GM23338 (cell line): ENCODE data around the gene HS6ST3. TPM values are rescaled to one million over a fixed set of nuclear protein-coding genes. Genes with fewer than 3 reads are reported as not detected.

Experiments
- ATAC-seq: fragments of 200-7000 bp; cut with Tn5 transposase; 3 replicates; pipeline ENCODE4 v1.9.1; 2020
- DNase-seq: peaks from one replicate; pipeline ENCODE4 v3.0.0-alpha.2; 2015; ENCODE audit warnings: low spot score
- H2AFZ ChIP-seq: fragments of 200-600 bp; sonication (generic); 2 replicates; pipeline ENCODE4 v1.8.0; 2016; ENCODE audit warnings: antibody characterized with exemption, mild to moderate bottlenecking, moderate library complexity
- H3F3A ChIP-seq: fragments of 200-600 bp; sonication (generic); replicated peaks from 2 replicates; pipeline ENCODE4 v1.8.0; 2017; ENCODE audit warnings: antibody characterized with exemption, mixed run types, low read depth
- H3K27ac ChIP-seq: fragments of 200-600 bp; sonication (generic); 2 replicates; pipeline ENCODE4 v1.6.1; 2016; ENCODE audit warnings: low read depth
- H3K27me3 ChIP-seq: fragments of 200-600 bp; sonication (generic); 2 replicates; pipeline ENCODE4 v1.8.0; 2016; ENCODE audit warnings: mild to moderate bottlenecking, mixed run types, moderate library complexity; ENCODE audit not compliant: insufficient read depth
- H3K36me3 ChIP-seq: fragments of 200-600 bp; sonication (generic); 2 replicates; pipeline ENCODE4 v1.8.0; 2016; ENCODE audit warnings: mild to moderate bottlenecking; ENCODE audit not compliant: insufficient read depth
- H3K4me1 ChIP-seq: fragments of 200-600 bp; sonication (generic); 2 replicates; pipeline ENCODE4 v1.8.0; 2016; ENCODE audit warnings: mild to moderate bottlenecking, moderate library complexity; ENCODE audit not compliant: insufficient read depth
- H3K4me2 ChIP-seq: fragments of 200-600 bp; sonication (generic); 2 replicates; pipeline ENCODE4 v1.7.1; 2017; ENCODE audit warnings: mixed run types
- H3K4me3 ChIP-seq: fragments of 200-600 bp; sonication (generic); 2 replicates; pipeline ENCODE4 v1.6.1; 2016; ENCODE audit warnings: mixed run types
- H3K79me2 ChIP-seq: fragments of 200-600 bp; sonication (generic); replicated peaks from 2 replicates; pipeline ENCODE4 v1.8.0; 2017; ENCODE audit warnings: mild to moderate bottlenecking; ENCODE audit not compliant: insufficient read depth
- H3K9me2 ChIP-seq: fragments of 200-600 bp; sonication (generic); 2 replicates; pipeline ENCODE4 v1.8.0; 2017; ENCODE audit not compliant: insufficient read depth
- H4K20me1 ChIP-seq: fragments of 200-600 bp; sonication (generic); replicated peaks from 2 replicates; pipeline ENCODE4 v1.8.0; 2017; ENCODE audit warnings: mild to moderate bottlenecking; ENCODE audit not compliant: insufficient read depth
- H3K27ac Mint-ChIP-seq: 2 replicates; pipeline ENCODE4 v1.8.0; 2020; ENCODE audit warnings: inconsistent platforms, mild to moderate bottlenecking, moderate library complexity, mixed read lengths
- H3K27me3 Mint-ChIP-seq: 3 replicates; pipeline ENCODE4 v1.8.0; 2022; ENCODE audit warnings: low read depth, mild to moderate bottlenecking, moderate library complexity, mixed read lengths, inconsistent platforms; ENCODE audit not compliant: insufficient read depth, poor library complexity
- H3K36me3 Mint-ChIP-seq: 3 replicates; pipeline ENCODE4 v1.8.0; 2021; ENCODE audit warnings: low read depth, mild to moderate bottlenecking, inconsistent platforms, moderate library complexity, mixed read lengths
- H3K4me1 Mint-ChIP-seq: 3 replicates; pipeline ENCODE4 v1.8.0; 2020; ENCODE audit warnings: mild to moderate bottlenecking, inconsistent platforms, mixed read lengths
- H3K4me3 Mint-ChIP-seq: 3 replicates; pipeline ENCODE4 v1.8.0; 2021; ENCODE audit warnings: moderate library complexity, mild to moderate bottlenecking, inconsistent platforms, mixed read lengths
- H3K9me3 Mint-ChIP-seq: 3 replicates; pipeline ENCODE4 v1.8.0; 2020; ENCODE audit warnings: moderate library complexity, mild to moderate bottlenecking, inconsistent platforms, mixed read lengths
- CREB1 ChIP-seq: fragments of 250-450 bp; sonication (Bioruptor Pico); IDR thresholded peaks from 2 replicates; pipeline ENCODE4 v1.5.0; 2020; ENCODE audit warnings: low read depth, mild to moderate bottlenecking, moderate library complexity
- EZH2 ChIP-seq: fragments of 200-600 bp; sonication (generic); IDR thresholded peaks from one replicate; pipeline ENCODE4 v1.8.0; 2017; ENCODE audit warnings: antibody characterized with exemption, mild to moderate bottlenecking, low read depth; ENCODE audit not compliant: unreplicated experiment
- EZH2phosphoT487 ChIP-seq: fragments of 200-600 bp; sonication (generic); IDR thresholded peaks from one replicate; pipeline ENCODE4 v1.8.1; 2018; ENCODE audit warnings: antibody characterized with exemption; ENCODE audit not compliant: unreplicated experiment
- JUNB ChIP-seq: IDR thresholded peaks from one replicate; pipeline ENCODE4 v1.6.1; 2016; ENCODE audit warnings: antibody characterized with exemption; ENCODE audit not compliant: unreplicated experiment
- NANOG ChIP-seq: IDR thresholded peaks from 2 replicates; pipeline ENCODE4 v1.6.1; 2016; ENCODE audit warnings: antibody characterized with exemption, borderline replicate concordance
- POLR2AphosphoS5 ChIP-seq: IDR thresholded peaks from 2 replicates; pipeline ENCODE4 v1.6.1; 2016; ENCODE audit warnings: antibody characterized with exemption, low read depth
- REST ChIP-seq: IDR thresholded peaks from one replicate; pipeline ENCODE4 v1.6.1; 2018; ENCODE audit warnings: antibody characterized with exemption; ENCODE audit not compliant: unreplicated experiment
- STAT1 ChIP-seq: IDR thresholded peaks from one replicate; pipeline ENCODE4 v1.6.1; 2016; ENCODE audit warnings: antibody characterized with exemption; ENCODE audit not compliant: unreplicated experiment
- ZNF114 ChIP-seq: fragments of 250-450 bp; sonication (Bioruptor Pico); IDR thresholded peaks from 2 replicates; pipeline ENCODE4 v1.5.0; 2020; ENCODE audit warnings: mild to moderate bottlenecking, moderate library complexity
- ZNF331 ChIP-seq: fragments of 250-450 bp; sonication (Bioruptor Pico); IDR thresholded peaks from 2 replicates; pipeline ENCODE4 v1.5.0; 2020; ENCODE audit warnings: low read depth, mild to moderate bottlenecking, moderate library complexity
- ZNF462 ChIP-seq: fragments of 250-450 bp; sonication (Bioruptor Pico); IDR thresholded peaks from 2 replicates; pipeline ENCODE4 v1.5.0; 2020; ENCODE audit warnings: mild to moderate bottlenecking, moderate library complexity
- polyA plus RNA-seq: library from polyadenylated mRNA; unstranded; fragments of >200 nt; fragmentation: Nextera tagmentation; extraction: Ambion mirVana; gene quantifications from 2 replicates; pipeline ENCODE4 v1.2.1, GENCODE V29; 2016
- total RNA-seq: library from RNA; depleted of rRNA; stranded (reverse); fragments of >200 nt; shearing (Covaris generic); gene quantifications from 2 replicates; pipeline ENCODE4 v1.2.3, GENCODE V29; 2014
- TF ChIP-seq, protein P1 (sequence below): IDR thresholded peaks from 2 replicates; pipeline ENCODE4 v1.6.1; 2016; ENCODE audit warnings: antibody characterized with exemption
- TF ChIP-seq, protein P2 (sequence below), 2 experiments: fragments of 200-600 bp in 1 of 2; sonication (generic) in 1 of 2; conservative IDR thresholded peaks; 2 replicates each; pipeline versions ENCODE4 v1.5.1 to v1.6.1; 2016 to 2017; ENCODE audit warnings: antibody characterized with exemption in 2 of 2, low read depth in 2 of 2, mild to moderate bottlenecking in 2 of 2, moderate library complexity in 1 of 2

Gene HS6ST3
- total and polyA plus RNA-seq, 2 experiments from 2014 or later: 0.52 to 0.80 TPM

GRCh38 chr13:96193728-96194310 is 103.9 kb downstream of the HS6ST3 start:
- no peak for DNase-seq

More at GRCh38 chr13:96193728-96194310, 103.9 kb downstream of the HS6ST3 start:
- H3K9me3 Mint-ChIP-seq: peaks cover 21% of the 10 kb centered on the region
- ATAC-seq: no peak
- Histone ChIP-seq H3K4me3 (no peak overlapping the region), H3K4me1 (no peaks in the 10 kb centered on the region), H3K36me3 (no peaks in the 10 kb centered on the region), H4K20me1 (no peaks in the 10 kb centered on the region), H3K27ac (no peak overlapping the region), H3K9me2 (peaks cover 6% of the 10 kb centered on the region), H3K79me2 (no peaks in the 10 kb centered on the region), H3F3A (no peaks in the 10 kb centered on the region), H3K4me2 (no peak overlapping the region), H2AFZ (no peak overlapping the region), H3K27me3 (no peaks in the 10 kb centered on the region)
- no peak overlapping the region for H3K27ac Mint-ChIP-seq
- H3K27me3 Mint-ChIP-seq: no peaks in the 10 kb centered on the region
- TF ChIP-seq ZNF331 (no peak), STAT1 (no peak), CREB1 (CRISPR knock-in tag) (no peak), NANOG (no peak), EZH2phosphoT487 (no peak), ZNF462 (CRISPR knock-in tag) (no peak), ZNF114 (CRISPR knock-in tag) (no peak), REST (no peak), JUNB (no peak), EZH2 (no peak), POLR2AphosphoS5 (no peak)
- TF ChIP-seq, protein P1, sequence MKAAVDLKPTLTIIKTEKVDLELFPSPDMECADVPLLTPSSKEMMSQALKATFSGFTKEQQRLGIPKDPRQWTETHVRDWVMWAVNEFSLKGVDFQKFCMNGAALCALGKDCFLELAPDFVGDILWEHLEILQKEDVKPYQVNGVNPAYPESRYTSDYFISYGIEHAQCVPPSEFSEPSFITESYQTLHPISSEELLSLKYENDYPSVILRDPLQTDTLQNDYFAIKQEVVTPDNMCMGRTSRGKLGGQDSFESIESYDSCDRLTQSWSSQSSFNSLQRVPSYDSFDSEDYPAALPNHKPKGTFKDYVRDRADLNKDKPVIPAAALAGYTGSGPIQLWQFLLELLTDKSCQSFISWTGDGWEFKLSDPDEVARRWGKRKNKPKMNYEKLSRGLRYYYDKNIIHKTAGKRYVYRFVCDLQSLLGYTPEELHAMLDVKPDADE: no peak
- TF ChIP-seq, protein P2, sequence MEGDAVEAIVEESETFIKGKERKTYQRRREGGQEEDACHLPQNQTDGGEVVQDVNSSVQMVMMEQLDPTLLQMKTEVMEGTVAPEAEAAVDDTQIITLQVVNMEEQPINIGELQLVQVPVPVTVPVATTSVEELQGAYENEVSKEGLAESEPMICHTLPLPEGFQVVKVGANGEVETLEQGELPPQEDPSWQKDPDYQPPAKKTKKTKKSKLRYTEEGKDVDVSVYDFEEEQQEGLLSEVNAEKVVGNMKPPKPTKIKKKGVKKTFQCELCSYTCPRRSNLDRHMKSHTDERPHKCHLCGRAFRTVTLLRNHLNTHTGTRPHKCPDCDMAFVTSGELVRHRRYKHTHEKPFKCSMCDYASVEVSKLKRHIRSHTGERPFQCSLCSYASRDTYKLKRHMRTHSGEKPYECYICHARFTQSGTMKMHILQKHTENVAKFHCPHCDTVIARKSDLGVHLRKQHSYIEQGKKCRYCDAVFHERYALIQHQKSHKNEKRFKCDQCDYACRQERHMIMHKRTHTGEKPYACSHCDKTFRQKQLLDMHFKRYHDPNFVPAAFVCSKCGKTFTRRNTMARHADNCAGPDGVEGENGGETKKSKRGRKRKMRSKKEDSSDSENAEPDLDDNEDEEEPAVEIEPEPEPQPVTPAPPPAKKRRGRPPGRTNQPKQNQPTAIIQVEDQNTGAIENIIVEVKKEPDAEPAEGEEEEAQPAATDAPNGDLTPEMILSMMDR (conservative IDR thresholded peaks at IDR 0.05; ENCODE audit: low read depth in 2 of 2): no peak
- peaks cover 16% of the 10 kb centered on the region for H3K36me3 Mint-ChIP-seq
- no peak overlapping the region for H3K4me3 Mint-ChIP-seq
- no peaks in the 10 kb centered on the region for H3K4me1 Mint-ChIP-seq
